Hematopoietic multipotent progenitor cell treated with erythropoietin and hydrocortisone succinate and interleukin-3 and kit ligand, for 8 days (in vitro differentiated cells): ENCODE data around the gene MCM9.
"Not testable (repeated sequence)": the region's sequence is repeated elsewhere in the genome, so short reads cannot be mapped to it uniquely, and the experiment has no call there.

Source experiments
- DNase-seq: peaks from one replicate; pipeline ENCODE4 v3.0.0-alpha.2; 2015

MCM9 gene

DNA sequence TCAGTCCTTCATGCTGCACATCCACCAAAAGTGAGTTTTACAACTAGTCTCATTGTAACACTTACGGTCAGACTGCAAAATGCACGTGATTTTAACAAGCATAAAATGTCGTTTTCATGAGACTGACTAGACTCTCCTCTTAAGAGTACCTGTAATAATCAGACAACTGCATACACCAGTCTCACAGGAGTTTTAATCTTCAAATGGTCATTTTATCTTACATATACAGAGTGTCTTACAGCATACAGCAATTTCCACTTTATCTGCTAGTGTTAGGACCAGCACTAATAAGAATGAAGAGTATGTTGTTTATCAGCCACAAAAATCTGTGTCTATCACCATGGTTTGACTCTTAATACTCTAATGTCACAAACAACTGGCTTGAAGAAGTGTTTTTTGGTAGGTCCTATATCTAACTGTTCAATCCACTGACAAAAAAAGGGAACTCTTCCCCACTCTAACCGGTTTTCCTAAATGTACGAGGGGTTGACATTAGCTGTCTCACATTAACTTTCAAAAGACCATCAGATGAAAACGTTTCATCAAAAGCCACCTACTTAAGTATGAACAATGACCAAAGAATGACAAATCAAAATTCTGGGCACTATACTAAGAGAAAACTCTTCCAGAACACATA is 42.5 kb downstream of the MCM9 start:
- peak; percentile 83 for DNase-seq

DNA sequence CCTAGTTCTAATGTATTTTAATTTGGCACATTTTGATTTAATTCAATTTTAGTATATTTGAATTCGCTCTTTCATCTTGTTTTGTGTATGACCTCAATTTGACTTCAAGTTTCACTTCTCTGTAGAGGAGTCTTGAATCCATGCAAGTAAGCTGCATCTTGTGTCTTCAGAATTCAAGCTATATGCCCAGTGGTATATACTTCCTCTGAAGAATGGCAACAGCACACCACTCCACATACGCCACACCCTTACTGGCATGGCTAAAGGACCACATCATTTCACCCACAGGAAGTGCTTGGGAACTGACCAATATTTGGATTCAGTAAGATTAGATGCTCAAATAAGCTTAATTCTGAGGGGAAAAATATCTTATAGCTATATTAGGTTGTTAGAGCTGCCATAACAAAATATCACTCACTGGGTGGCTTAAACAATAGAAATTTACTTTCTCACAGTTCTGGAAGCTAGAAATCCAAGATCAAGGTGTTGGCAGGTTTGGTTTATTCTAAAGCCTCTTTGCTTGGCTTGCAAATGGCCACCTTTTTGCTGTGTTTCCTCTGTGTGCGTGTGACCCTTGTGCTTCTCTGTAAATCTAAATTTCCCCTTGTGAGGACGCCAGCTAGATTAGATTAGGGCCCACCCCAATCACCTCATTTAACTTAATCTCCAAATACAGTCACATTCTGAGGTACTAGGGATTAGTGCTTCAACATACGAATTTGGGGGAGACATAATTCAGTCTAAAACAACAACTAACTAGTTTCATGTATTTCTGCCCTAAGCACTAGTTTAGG is 43.8 kb downstream of the MCM9 start:
- peak; percentile 13 for DNase-seq

- DNase-seq, result no peak
Measured at GRCh38 chr6:118889163-118889562, 45.8 kb downstream of the MCM9 start.

DNA sequence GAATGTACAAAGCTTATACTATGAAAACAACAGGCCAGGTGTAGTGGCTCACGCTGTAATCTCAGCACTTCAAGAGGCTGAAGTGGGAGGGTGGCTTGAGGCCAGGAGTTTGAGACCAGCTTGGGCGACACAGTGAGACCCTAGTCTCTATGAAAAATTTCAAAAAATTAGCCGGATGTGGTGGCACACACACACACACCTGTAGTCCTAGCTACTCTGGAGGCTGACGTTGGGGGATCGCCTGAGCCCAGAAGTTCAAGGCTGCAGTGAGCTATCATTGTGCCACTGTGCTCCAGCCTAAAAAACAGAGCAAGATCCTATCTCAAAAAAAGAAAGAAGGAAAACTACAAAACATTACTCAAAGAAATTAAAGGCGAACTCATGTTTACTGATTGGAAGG is 48.3 kb downstream of the MCM9 start:
- no peak for DNase-seq

GRCh38 chr6:118882314-118882905 is 52.5 kb downstream of the MCM9 start:
- DNase-seq, result no peak

DNA sequence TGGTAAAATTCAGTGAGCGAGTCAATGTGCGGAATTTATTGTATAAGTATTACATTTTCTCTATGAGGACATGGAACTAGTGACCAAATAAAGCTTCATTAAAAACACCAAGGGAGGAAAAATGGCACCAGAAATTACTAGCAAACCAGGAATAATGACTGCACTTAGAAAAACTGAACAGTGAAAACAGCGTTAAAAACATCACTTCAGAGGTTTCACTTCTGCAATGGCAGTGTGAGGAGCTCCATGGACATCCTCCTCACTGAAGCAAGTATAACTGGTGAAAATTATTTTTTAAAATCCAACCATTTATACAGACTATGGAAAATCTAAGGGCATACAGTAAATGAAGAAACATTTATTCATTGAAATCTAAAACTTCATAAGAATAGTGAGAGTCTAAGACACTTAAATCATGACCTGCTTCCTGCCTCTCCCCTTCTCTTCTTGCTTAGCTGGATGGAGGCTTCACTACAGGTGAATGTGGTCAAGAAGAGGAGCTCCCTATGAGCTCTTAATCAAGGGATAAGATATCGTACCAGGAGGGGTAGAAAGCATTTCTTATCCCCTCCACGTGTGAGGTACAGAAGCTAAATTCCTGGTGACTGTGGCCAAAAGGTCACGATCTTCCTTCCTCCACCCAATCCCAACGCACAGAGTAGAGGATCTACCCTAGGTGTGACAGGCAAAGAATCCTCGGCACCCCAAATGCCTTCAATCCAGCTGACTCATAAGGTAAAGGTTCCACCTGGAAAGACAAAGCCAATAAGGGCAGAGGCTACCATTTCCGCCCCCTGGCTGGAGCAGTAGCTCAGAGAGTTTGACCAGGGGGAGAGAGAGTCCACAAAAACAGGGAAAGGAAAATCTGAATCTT is 53.3 kb downstream of the MCM9 start:
- DNase-seq, result no peak

DNA sequence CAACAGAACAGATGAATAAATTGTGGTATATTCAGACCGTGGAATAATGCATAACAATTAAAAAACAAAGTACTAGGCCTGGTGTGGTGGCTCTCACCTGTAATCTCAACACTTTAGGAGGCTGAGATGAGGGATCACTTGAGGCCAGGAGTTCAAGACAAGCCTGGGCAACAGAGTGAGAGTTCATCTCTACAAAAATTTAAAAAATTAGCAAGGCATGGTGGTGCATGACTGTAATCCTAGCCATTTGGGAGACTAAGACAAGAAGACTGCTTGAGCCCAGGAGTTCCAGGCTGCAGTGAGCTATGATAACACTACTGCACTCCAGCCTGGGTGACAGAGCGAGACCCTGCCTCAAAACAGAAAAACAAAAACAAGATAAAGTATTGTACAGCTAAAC is 57.2 kb downstream of the MCM9 start:
- no peak for DNase-seq

GRCh38 chr6:118876814-118877213 is 58.1 kb downstream of the MCM9 start:
- no peak for DNase-seq

- no peak for DNase-seq
Measured at GRCh38 chr6:118876198-118876597, 58.8 kb downstream of the MCM9 start.

DNA sequence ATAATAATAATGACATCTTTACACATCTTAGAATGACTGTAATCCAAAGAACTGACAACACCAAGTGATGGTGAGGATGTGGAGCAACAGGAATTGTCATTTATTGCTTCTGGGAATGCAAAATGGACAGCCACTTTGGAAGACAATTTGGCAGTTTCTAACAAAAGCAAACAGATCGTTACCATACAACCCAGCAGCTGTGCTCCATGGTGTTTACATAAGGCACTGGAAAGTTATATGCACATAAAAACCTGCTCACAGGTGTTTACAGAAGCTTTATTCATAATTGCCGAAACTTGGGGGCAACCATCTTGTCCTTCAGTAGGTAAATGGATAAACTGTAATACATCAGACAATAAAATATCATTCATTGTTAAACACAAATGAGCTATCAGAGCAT is 59.3 kb downstream of the MCM9 start:
- DNase-seq, result no peak

DNA sequence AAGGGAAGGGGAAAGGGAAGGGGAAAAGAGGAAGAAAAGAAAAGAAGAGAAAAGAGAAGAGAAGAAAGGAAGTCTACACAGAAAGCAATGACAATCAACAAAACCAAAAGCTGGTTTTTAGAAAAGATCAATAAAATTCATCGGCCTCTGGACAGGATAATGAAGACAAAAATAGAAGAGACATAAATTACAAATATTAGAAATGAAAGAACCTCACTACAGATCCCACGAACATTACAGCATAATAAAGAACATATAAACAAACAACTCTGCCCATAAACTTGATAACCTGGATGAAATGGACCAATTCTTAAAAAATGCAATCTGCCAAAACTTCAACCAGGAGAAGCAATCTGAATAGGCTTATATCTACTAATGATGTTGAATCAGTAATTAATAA is 61.7 kb downstream of the MCM9 start:
- no peak for DNase-seq

GRCh38 chr6:118872726-118873125 is 62.2 kb downstream of the MCM9 start:
- no peak for DNase-seq

DNA sequence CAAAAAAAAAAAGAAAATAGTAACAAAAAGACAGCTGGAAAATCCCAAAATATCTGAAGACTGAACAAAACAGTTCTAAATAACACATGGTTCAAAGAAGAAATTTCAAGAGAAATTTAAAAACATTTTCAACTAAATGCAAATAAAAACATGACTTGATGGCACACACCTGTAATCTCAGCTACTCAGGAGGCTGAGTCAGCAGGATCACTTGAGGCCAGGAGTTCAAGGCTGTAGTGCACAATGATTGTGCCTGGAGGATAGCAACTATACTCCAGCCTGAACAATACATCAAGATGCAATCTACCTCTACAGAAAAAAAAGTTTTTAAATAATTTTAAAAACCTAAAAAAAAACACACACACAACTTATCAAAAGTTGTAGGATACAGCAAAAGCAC is 62.6 kb downstream of the MCM9 start:
- no peak for DNase-seq

- no peak for DNase-seq
Measured at GRCh38 chr6:118871331-118871730, 63.6 kb downstream of the MCM9 start.

DNA sequence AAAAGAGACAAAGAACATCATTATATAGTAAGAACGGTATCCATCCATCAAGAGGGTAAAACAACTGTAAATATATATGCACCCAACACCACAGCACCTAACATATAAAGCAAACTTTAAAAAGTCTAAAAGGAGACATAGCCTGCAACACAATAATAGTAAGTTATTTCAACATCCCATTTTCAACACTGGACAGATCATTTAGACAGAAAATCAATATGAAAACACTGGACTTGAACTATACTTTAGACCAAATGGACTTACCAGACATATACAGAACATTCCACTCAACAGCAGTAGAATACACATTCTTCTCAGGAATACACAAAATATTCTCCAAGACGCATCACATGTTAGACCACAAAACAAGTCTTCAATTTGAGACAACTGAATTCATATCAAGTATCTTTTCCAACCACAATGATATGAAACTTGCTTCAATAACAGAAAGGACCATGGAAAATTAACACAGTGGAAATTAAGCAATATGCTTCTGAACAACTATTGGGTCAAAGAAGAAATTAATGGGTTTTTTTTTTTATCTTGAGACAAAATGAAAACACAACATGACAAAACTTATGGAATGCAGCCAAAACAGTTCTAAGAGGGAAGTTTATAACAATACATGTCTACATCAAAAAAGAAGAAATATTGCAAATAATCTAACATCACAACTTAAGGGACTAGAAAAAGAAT is 64.9 kb downstream of the MCM9 start:
- DNase-seq, result peak; percentile 43

DNA sequence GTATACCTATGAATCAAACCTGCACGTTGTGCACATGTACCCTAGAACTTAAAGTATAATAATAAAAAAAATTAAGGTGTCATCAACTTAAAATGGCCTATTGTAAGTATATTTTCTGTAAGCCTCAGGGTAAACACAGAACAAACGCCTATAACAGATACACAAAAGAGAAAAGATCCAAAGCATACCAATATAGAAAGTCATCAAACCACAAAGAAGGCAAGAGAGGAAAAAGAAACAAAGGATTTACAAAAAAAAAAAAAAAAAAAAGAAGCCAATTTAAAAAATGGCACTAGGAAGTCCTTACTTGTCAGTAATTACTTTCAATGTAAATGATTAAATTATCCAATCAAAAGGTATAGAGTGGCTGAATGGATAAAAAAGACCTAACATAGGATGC is 65.6 kb downstream of the MCM9 start:
- DNase-seq, result no peak

- DNase-seq, result not testable (repeated sequence)
Measured at GRCh38 chr6:118868901-118869300, 66.1 kb downstream of the MCM9 start.

- no peak for DNase-seq
Measured at GRCh38 chr6:118867181-118867580, 67.8 kb downstream of the MCM9 start.

DNA sequence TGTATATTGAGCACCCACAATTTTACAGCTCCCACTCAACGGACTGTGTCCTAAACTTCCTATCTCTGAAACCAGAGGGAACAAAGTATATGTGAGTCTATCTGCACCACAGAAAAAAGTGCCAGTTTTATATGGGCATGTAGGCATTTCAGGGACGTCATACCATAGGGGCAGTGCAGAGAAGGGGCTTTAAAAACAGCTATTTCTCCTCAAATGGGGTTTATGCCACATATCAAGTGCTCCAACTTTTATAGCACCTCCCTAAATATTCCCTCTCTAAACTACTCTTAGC is 69.9 kb downstream of the MCM9 start:
- DNase-seq, result peak; percentile 37

DNA sequence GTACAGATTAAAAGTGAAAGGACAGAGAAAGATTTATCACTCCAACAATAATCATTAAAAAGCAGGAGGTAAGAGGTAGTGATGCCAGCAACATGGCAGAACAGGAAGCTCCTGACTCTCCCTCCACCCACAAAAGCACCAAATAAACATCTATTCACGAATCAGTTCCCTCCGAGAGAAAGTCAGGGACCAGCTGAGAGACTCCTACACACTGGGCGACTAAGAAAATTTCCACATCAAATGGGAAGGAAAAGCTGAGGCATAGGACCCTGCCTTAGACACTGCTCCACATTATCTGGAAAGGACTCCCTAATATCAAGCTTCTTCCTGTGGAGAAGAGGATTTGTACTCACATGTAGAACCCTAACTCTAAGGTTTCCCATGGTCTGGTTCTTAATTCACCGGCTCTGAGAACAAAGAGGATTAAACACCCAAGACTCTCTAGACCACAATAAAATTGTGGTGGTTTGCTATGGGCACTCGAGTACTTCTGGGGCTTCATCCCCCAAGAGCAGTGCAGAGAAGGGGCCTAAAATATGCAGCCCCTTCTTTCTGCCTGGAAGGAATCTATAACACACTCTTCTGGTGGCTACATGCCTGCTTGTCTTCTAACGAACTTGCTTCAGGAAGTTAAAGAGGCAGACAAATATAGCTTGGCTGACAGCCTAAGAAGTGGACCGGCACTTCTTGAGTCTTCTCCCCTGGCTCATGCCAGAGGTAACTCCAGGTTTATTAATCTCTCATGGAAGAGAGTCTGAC is 70.4 kb downstream of the MCM9 start:
- no peak for DNase-seq

GRCh38 chr6:118862443-118862842 is 72.5 kb downstream of the MCM9 start:
- no peak for DNase-seq

GRCh38 chr6:118860880-118861279 is 74.1 kb downstream of the MCM9 start:
- no peak for DNase-seq
